Left renal cortex interstitium (tissue), 4 donors: ENCODE measurements around the gene MACO1. TPM values are rescaled to one million over a fixed set of nuclear protein-coding genes. Genes with fewer than 3 reads are reported as not detected.
A peak's percentile ranks its signal among the peaks of the same experiment; 100 is the strongest.
"Not testable (repeated sequence)": the region's sequence is repeated elsewhere in the genome, so short reads cannot be mapped to it uniquely, and the experiment has no call there.

Experiments used
- DNase-seq, 4 donors: peaks; one replicate each; pipeline ENCODE4 v3.0.0-alpha.2; 2013; ENCODE audit warnings: low read depth in 4 of 4, low spot score in 2 of 4, missing footprints in 1 of 4
- polyA plus RNA-seq, 4 donors: library from polyadenylated mRNA; unstranded; fragments of 120-200 nt; gene quantifications; one replicate each; pipeline ENCODE4 v1.2.1, GENCODE V29; 2013; ENCODE audit not compliant: insufficient read length in 4 of 4

MACO1 gene
- polyA plus RNA-seq, 4 donors: 25.9 to 27.2 (median 26.7) TPM

- DNase-seq: not testable (repeated sequence)
Measured at GRCh38 chr1:25423206-25423605, 7.5 kb upstream of the MACO1 start.

- DNase-seq: no peak
Measured at GRCh38 chr1:25425098-25426085, 5.3 kb upstream of the MACO1 start.

- no peak for DNase-seq
Measured at GRCh38 chr1:25427696-25428095, 3.0 kb upstream of the MACO1 start.

GRCh38 chr1:25428475-25429166 lies 2.1 kb upstream of the MACO1 start:
- no peak for DNase-seq

GRCh38 chr1:25430967-25431881 lies 527 bp downstream of the MACO1 start:
- peak in 1 of 4 donors; percentile 24 for DNase-seq

GRCh38 chr1:25431955-25432719 lies 1.4 kb downstream of the MACO1 start:
- no peak for DNase-seq

- DNase-seq: no peak
Measured at GRCh38 chr1:25432749-25433388, 2.2 kb downstream of the MACO1 start.

- DNase-seq: no peak
Measured at GRCh38 chr1:25433389-25434186, 2.9 kb downstream of the MACO1 start.

- DNase-seq: no peak
Measured at GRCh38 chr1:25435397-25436108, 4.9 kb downstream of the MACO1 start.

GRCh38 chr1:25437672-25438071 lies 7.0 kb downstream of the MACO1 start:
- no peak for DNase-seq

GRCh38 chr1:25439287-25439686 lies 8.6 kb downstream of the MACO1 start:
- no peak for DNase-seq

- DNase-seq: no peak
Measured at GRCh38 chr1:25442178-25442577, 11.5 kb downstream of the MACO1 start.

- DNase-seq: no peak
Measured at GRCh38 chr1:25443030-25443699, 12.5 kb downstream of the MACO1 start.

GRCh38 chr1:25444604-25445003 lies 13.9 kb downstream of the MACO1 start:
- DNase-seq: not testable (repeated sequence)

- DNase-seq: no peak
Measured at GRCh38 chr1:25445993-25446538, 15.4 kb downstream of the MACO1 start.

- DNase-seq: no peak
Measured at GRCh38 chr1:25447547-25447946, 16.9 kb downstream of the MACO1 start.

GRCh38 chr1:25450891-25451290 lies 20.2 kb downstream of the MACO1 start:
- no peak for DNase-seq
